Activated CD8-positive, alpha-beta T cell treated with anti-CD3 and anti-CD28 coated beads for 36 hours (primary cell): ENCODE data around the gene HS3ST6. TPM values are rescaled to one million over a fixed set of nuclear protein-coding genes. Genes with fewer than 3 reads are reported as not detected.
A peak's percentile ranks its signal among the peaks of the same experiment; 100 is the strongest.
"Not testable (repeated sequence)": the region's sequence is repeated elsewhere in the genome, so short reads cannot be mapped to it uniquely, and the experiment has no call there.

Experiments used
- ATAC-seq: fragments of 200-7000 bp; cut with Tn5 transposase; one replicate; pipeline ENCODE4 v1.10.0; 2021; ENCODE audit warnings: mild to moderate bottlenecking, moderate library complexity
- CTCF ChIA-PET: fragments of 350-600 bp; sonication (Branson Sonifier 250); formaldehyde crosslinking; loops from one replicate; lab custom pipeline; 2021; ENCODE audit warnings: antibody characterized with exemption; lab: Charles Lee
- POLR2A ChIA-PET: fragments of 350-600 bp; sonication (Branson Sonifier 250); formaldehyde crosslinking; loops from one replicate; lab custom pipeline; 2021; ENCODE audit warnings: antibody characterized with exemption; lab: Charles Lee
- DNase-seq: peaks from one replicate; pipeline ENCODE4 v3.0.0-alpha.2; 2020
- H3K27ac Mint-ChIP-seq: one replicate; pipeline ENCODE4 v1.8.0; 2021; ENCODE audit warnings: mild to moderate bottlenecking, mixed read lengths
- H3K27me3 Mint-ChIP-seq: one replicate; pipeline ENCODE4 v1.8.0; 2021; ENCODE audit warnings: mixed read lengths
- H3K36me3 Mint-ChIP-seq: one replicate; pipeline ENCODE4 v1.8.0; 2021; ENCODE audit warnings: low read depth, mixed read lengths
- H3K4me1 Mint-ChIP-seq: one replicate; pipeline ENCODE4 v1.8.0; 2021; ENCODE audit warnings: low read depth, mixed read lengths
- H3K4me3 Mint-ChIP-seq: one replicate; pipeline ENCODE4 v1.8.0; 2021; ENCODE audit warnings: mild to moderate bottlenecking, moderate library complexity, mixed read lengths
- H3K9me3 Mint-ChIP-seq: one replicate; pipeline ENCODE4 v1.8.0; 2021; ENCODE audit warnings: mixed read lengths
- CTCF ChIP-seq: fragments of 200-600 bp; IDR thresholded peaks from one replicate; pipeline ENCODE4 v1.8.0; 2022; ENCODE audit warnings: antibody characterized with exemption, mild to moderate bottlenecking
- intact Hi-C: fragments of 100-400 bp; cut with micrococcal nuclease; formaldehyde crosslinking; loops from one replicate; pipeline ENCODE4 v1.10.0; 2022
- total RNA-seq, 2 experiments: library from RNA; stranded (reverse); gene quantifications; one replicate each; pipeline ENCODE4 v1.2.3, GENCODE V29; 2021

Gene HS3ST6
- total RNA-seq, 2 experiments from 2014 or later = not detected

GRCh38 chr16:1959269-1960039 lies 41.2 kb upstream of the HS3ST6 start, which contains the start of gene NDUFB10:
TSS of gene NDUFB10 (plus strand) at chr16:1959538. CDS start at chr16:1959625, 87 bp downstream.
- Mint-ChIP-seq H3K36me3 (peaks cover 43% of the 10 kb centered on the region), H3K9me3 (no peaks in the 10 kb centered on the region), H3K27me3 (no peaks in the 10 kb centered on the region), H3K4me3 (peak within 1 kb of the TSS; percentile 98), H3K27ac (peak within 1 kb of the TSS; percentile 96), H3K4me1 (peaks cover 33% of the 10 kb centered on the region)
- TF ChIP-seq CTCF = peak; percentile 50
- intact Hi-C loops = no loop called here
- ChIA-PET CTCF (no interaction called here), POLR2A (interaction anchor here (0.6 to 14.3 kb wide), 6 partner anchors 16 to 177 kb away, joined by 3 to 505 read pairs (median 7); partner anchors contain the start of genes GFER, MSRB1, NOXO1 and NUBP2)
- peak; percentile 93 for DNase-seq
- peak; percentile 76 for ATAC-seq

- Mint-ChIP-seq H3K9me3 (no peaks in the 10 kb centered on the region), H3K27ac (peak overlapping the region; percentile 96), H3K27me3 (no peaks in the 10 kb centered on the region), H3K4me3 (peak overlapping the region; percentile 98), H3K4me1 (peaks cover 33% of the 10 kb centered on the region), H3K36me3 (peaks cover 38% of the 10 kb centered on the region)
- POLR2A ChIA-PET = interaction anchor here (1.2 to 14.3 kb wide), 3 partner anchors 15 to 45 kb away, joined by 3 to 505 read pairs (median 113); partner anchors contain the start of genes GFER, MSRB1, NOXO1 and SYNGR3
- CTCF ChIA-PET = no interaction called here
- DNase-seq (no peak), ATAC-seq (peak; percentile 0)
- intact Hi-C loops = no loop called here
- no peak for TF ChIP-seq CTCF
These were observed 40.6 kb upstream of the HS3ST6 start for GRCh38 chr16:1958715-1959268.

- H3K27ac Mint-ChIP-seq, H3K9me3 Mint-ChIP-seq, DNase-seq, H3K4me3 Mint-ChIP-seq, CTCF ChIA-PET, ATAC-seq, H3K27me3 Mint-ChIP-seq, intact Hi-C loops: not testable (repeated sequence)
- POLR2A ChIA-PET = interaction anchor here (2.0 kb wide), 1 partner anchor 14 kb away, joined by 4 read pairs; the partner anchor contains the start of gene TBL3
- Mint-ChIP-seq H3K4me1 (peaks cover 30% of the 10 kb centered on the region), H3K36me3 (peaks cover 31% of the 10 kb centered on the region)
These were observed 39.9 kb upstream of the HS3ST6 start for GRCh38 chr16:1958143-1958491.

- H3K27ac Mint-ChIP-seq, H3K4me3 Mint-ChIP-seq, CTCF ChIA-PET, DNase-seq, H3K9me3 Mint-ChIP-seq, ATAC-seq, H3K27me3 Mint-ChIP-seq, intact Hi-C loops: not testable (repeated sequence)
- Mint-ChIP-seq H3K36me3 (peaks cover 26% of the 10 kb centered on the region), H3K4me1 (peaks cover 26% of the 10 kb centered on the region)
- POLR2A ChIA-PET = interaction anchor here (2.0 kb wide), 1 partner anchor 14 kb away, joined by 4 read pairs; the partner anchor contains the start of gene TBL3
These were observed 39.4 kb upstream of the HS3ST6 start for GRCh38 chr16:1957434-1958142.

- Mint-ChIP-seq H3K4me3 (no peak overlapping the region), H3K9me3 (no peaks in the 10 kb centered on the region), H3K36me3 (no peaks in the 10 kb centered on the region), H3K27me3 (no peaks in the 10 kb centered on the region), H3K4me1 (peaks cover 2% of the 10 kb centered on the region), H3K27ac (no peak overlapping the region)
- DNase-seq (no peak), ATAC-seq (no peak)
- TF ChIP-seq CTCF = no peak
- intact Hi-C loops = no loop called here
- ChIA-PET POLR2A (interaction anchor here (0.5 to 3.1 kb wide), 5 partner anchors 8 to 18 kb away, joined by 3 to 13 read pairs (median 4); partner anchors contain the start of gene RPS2), CTCF (interaction anchor here (1.8 kb wide), 1 partner anchor 11 kb away, joined by 4 read pairs; the partner anchor contains the start of gene MSRB1)
These were observed 35.5 kb upstream of the HS3ST6 start for GRCh38 chr16:1953734-1954133.
